HepG2 (cell line): ENCODE data around the gene CCDC191. TPM values are rescaled to one million over a fixed set of nuclear protein-coding genes. Genes with fewer than 3 reads are reported as not detected.

Experiments used
- CSRNP2 ChIP-seq: sonication (generic); formaldehyde crosslinking; conservative IDR thresholded peaks from 2 replicates; pipeline ENCODE4 v1.8.0; 2022; ENCODE audit warnings: low read depth, missing genetic modification reagents
- EED ChIP-seq: sonication (generic); formaldehyde crosslinking; IDR thresholded peaks from 2 replicates; pipeline ENCODE4 v1.5.0; 2020; ENCODE audit warnings: mild to moderate bottlenecking, missing genetic modification reagents
- ETV5 ChIP-seq: IDR thresholded peaks from 2 replicates; pipeline ENCODE4 v1.6.1; 2018; ENCODE audit warnings: missing biosample characterization, missing genetic modification reagents, inconsistent platforms, borderline replicate concordance
- IRF9 ChIP-seq: sonication (generic); formaldehyde crosslinking; IDR thresholded peaks from 2 replicates; pipeline ENCODE4 v1.8.0; 2022; ENCODE audit warnings: missing genetic modification reagents, mild to moderate bottlenecking, borderline replicate concordance
- MAX ChIP-seq: IDR thresholded peaks from 2 replicates; pipeline ENCODE4 v1.6.1; 2012; ENCODE audit warnings: inconsistent platforms
- PCBP2 ChIP-seq: fragments of 200-400 bp; formaldehyde crosslinking; optimal IDR thresholded peaks from 2 replicates; pipeline ENCODE3; 2018; ENCODE audit warnings: low read length, low read depth; ENCODE audit not compliant: poor library complexity, severe bottlenecking
- POLR2A ChIP-seq, 2 experiments: IDR thresholded peaks; 2 replicates each; pipeline ENCODE4 v1.6.1; 2011; ENCODE audit warnings: low read depth in 2 of 2, low read length in 2 of 2, mild to moderate bottlenecking in 1 of 2, moderate library complexity in 1 of 2; ENCODE audit not compliant: insufficient read depth in 1 of 2
- XBP1 ChIP-seq: sonication (generic); formaldehyde crosslinking; IDR thresholded peaks from 2 replicates; pipeline ENCODE4 v1.5.0; 2020; ENCODE audit warnings: missing genetic modification reagents
- ZNF235 ChIP-seq: sonication (generic); formaldehyde crosslinking; IDR thresholded peaks from 2 replicates; pipeline ENCODE4 v1.8.1; 2023; ENCODE audit warnings: mild to moderate bottlenecking, missing genetic modification reagents, borderline replicate concordance
- ZNF432 ChIP-seq: sonication (generic); formaldehyde crosslinking; IDR thresholded peaks from 2 replicates; pipeline ENCODE4 v1.5.0; 2020; ENCODE audit warnings: missing genetic modification reagents, mild to moderate bottlenecking, borderline replicate concordance
- ZNF512 ChIP-seq: sonication (generic); formaldehyde crosslinking; IDR thresholded peaks from 2 replicates; pipeline ENCODE4 v1.4.0; 2020; ENCODE audit warnings: mild to moderate bottlenecking, missing genetic modification reagents
- ZNF577 ChIP-seq: sonication (generic); formaldehyde crosslinking; IDR thresholded peaks from 2 replicates; pipeline ENCODE4 v1.4.0; 2020; ENCODE audit warnings: mild to moderate bottlenecking, low read depth, missing genetic modification reagents, borderline replicate concordance
- ZNF607 ChIP-seq: sonication (generic); formaldehyde crosslinking; IDR thresholded peaks from 2 replicates; pipeline ENCODE4 v1.5.1; 2020; ENCODE audit warnings: missing genetic modification reagents, mild to moderate bottlenecking, borderline replicate concordance
- ZNF619 ChIP-seq: sonication (generic); formaldehyde crosslinking; IDR thresholded peaks from 2 replicates; pipeline ENCODE4 v1.4.0; 2020; ENCODE audit warnings: mild to moderate bottlenecking, missing genetic modification reagents
- ZNF670 ChIP-seq: sonication (generic); formaldehyde crosslinking; IDR thresholded peaks from 2 replicates; pipeline ENCODE4 v1.8.0; 2022; ENCODE audit warnings: mild to moderate bottlenecking, missing genetic modification reagents, borderline replicate concordance
- polyA plus RNA-seq, 8 experiments: library from polyadenylated mRNA; depleted of rRNA in 3 of 8; stranded (reverse) in 7 of 8; unstranded in 1 of 8; fragments of >200 nt; fragmentation: Illumina TruSeq in 4 of 8; extraction: Trizol in 4 of 8; gene quantifications; 2 replicates each; pipeline versions ENCODE4 v1.2.1 to v1.2.3, GENCODE V29; 2011 to 2016; ENCODE audit warnings: low read depth in 4 of 8, missing spikeins in 1 of 8, mixed read lengths in 1 of 8; ENCODE audit not compliant: insufficient read depth in 1 of 8
- total RNA-seq, 5 experiments: library from RNA; depleted of rRNA; stranded (reverse); fragments of >200 nt; fragmentation: Illumina TruSeq; extraction: Trizol; gene quantifications; 2 replicates each; pipeline ENCODE4 v1.2.3, GENCODE V29; 2016; ENCODE audit warnings: low read depth in 1 of 5
- TF ChIP-seq, protein P1 (sequence below): fragments of 450-650 bp; IDR thresholded peaks from 2 replicates; pipeline ENCODE4 v1.6.1; 2017
- TF ChIP-seq, protein P2 (sequence below): sonication (generic); formaldehyde crosslinking; conservative IDR thresholded peaks from 2 replicates; pipeline ENCODE4 v1.4.0; 2020; ENCODE audit warnings: missing genetic modification reagents
- TF ChIP-seq, protein P3 (sequence below): IDR thresholded peaks from 2 replicates; pipeline ENCODE4 v1.6.1; 2016; ENCODE audit warnings: low read depth, control low read depth

The CCDC191 gene
- total and polyA plus RNA-seq, 2 of the 13 experiments (the other 11 are each of a cell fraction or from before 2014, with no cell fraction given), result 0.91 to 1.4 TPM

DNA sequence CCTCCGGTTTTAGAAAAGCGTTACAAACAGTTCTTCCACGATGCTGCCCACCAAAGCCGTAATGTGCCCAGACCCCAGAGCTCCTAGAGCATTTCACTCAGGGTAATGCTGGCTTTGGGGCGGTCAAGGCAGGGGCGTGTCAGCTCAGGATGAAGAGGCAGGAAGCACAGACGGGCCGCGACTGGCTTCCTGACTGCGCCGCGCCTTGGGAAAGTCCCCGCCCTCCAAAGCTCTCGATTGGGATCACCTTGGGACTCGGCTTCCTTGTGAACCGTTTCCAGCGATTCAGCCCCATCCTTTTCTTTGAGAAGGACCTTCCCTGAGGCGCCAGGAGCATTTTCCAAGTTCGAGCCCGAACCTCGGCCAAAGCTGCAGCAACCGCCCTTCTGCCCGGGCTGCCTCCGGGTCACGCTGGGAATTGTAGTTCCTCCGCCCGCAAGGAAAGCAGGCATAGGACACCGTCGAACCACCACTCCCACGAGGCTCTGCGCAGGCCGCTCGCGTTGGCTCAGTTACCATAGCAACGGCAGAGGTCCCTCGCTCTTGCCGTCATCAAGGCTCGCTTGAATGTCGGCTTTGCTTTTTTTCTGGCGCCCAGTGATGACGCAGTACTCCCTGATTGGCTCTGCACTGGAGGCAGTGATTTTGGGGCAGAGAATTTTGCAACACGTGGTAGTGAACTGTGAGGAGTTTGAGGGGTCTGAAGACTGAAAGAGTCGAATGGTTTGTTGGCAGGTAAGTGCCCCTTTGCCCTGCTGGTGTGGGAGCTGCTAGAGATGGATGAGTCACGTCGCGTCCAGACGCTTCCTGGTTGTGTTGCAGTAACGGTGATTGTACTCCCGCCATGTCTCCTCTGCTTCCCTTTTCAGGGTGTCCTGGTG, at the start of gene CCDC191, which contains the start of gene QTRT2 (continued):
- TF ChIP-seq IRF9 (CRISPR knock-in tag) (no peak), CSRNP2 (CRISPR knock-in tag) (no peak), PCBP2 (no peak), ETV5 (no peak; the same call in 1 of the 2 replicates), ZNF512 (CRISPR knock-in tag) (no peak), XBP1 (CRISPR knock-in tag) (peak; percentile 82; the same call in 1 of the 2 replicates), POLR2A (IDR thresholded peaks at IDR 0.05; ENCODE audit: insufficient read depth in 1 of 2, low read depth in 2 of 2, low read length in 2 of 2) (peak; percentile 74 to 76), MAX (peak; percentile 99), EED (CRISPR knock-in tag) (no peak), ZNF619 (CRISPR knock-in tag) (no peak), ZNF670 (CRISPR knock-in tag) (no peak), ZNF235 (peak; percentile 30; the same call in 1 of the 2 replicates), ZNF432 (CRISPR knock-in tag) (no peak), ZNF577 (no peak), ZNF607 (CRISPR knock-in tag) (no peak)
- TF ChIP-seq, protein P1, sequence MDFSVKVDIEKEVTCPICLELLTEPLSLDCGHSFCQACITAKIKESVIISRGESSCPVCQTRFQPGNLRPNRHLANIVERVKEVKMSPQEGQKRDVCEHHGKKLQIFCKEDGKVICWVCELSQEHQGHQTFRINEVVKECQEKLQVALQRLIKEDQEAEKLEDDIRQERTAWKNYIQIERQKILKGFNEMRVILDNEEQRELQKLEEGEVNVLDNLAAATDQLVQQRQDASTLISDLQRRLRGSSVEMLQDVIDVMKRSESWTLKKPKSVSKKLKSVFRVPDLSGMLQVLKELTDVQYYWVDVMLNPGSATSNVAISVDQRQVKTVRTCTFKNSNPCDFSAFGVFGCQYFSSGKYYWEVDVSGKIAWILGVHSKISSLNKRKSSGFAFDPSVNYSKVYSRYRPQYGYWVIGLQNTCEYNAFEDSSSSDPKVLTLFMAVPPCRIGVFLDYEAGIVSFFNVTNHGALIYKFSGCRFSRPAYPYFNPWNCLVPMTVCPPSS, result no peak
- TF ChIP-seq, protein P2, sequence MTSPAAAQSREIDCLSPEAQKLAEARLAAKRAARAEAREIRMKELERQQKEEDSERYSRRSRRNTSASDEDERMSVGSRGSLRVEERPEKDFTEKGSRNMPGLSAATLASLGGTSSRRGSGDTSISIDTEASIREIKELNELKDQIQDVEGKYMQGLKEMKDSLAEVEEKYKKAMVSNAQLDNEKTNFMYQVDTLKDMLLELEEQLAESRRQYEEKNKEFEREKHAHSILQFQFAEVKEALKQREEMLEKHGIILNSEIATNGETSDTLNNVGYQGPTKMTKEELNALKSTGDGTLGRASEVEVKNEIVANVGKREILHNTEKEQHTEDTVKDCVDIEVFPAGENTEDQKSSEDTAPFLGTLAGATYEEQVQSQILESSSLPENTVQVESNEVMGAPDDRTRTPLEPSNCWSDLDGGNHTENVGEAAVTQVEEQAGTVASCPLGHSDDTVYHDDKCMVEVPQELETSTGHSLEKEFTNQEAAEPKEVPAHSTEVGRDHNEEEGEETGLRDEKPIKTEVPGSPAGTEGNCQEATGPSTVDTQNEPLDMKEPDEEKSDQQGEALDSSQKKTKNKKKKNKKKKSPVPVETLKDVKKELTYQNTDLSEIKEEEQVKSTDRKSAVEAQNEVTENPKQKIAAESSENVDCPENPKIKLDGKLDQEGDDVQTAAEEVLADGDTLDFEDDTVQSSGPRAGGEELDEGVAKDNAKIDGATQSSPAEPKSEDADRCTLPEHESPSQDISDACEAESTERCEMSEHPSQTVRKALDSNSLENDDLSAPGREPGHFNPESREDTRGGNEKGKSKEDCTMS, result no peak
- TF ChIP-seq, protein P3, sequence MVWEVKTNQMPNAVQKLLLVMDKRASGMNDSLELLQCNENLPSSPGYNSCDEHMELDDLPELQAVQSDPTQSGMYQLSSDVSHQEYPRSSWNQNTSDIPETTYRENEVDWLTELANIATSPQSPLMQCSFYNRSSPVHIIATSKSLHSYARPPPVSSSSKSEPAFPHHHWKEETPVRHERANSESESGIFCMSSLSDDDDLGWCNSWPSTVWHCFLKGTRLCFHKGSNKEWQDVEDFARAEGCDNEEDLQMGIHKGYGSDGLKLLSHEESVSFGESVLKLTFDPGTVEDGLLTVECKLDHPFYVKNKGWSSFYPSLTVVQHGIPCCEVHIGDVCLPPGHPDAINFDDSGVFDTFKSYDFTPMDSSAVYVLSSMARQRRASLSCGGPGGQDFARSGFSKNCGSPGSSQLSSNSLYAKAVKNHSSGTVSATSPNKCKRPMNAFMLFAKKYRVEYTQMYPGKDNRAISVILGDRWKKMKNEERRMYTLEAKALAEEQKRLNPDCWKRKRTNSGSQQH (CRISPR knock-in tag), result peak; percentile 84
